GM23338 (cell line): Measurements from ENCODE around the gene AFF3.

Experiments used
- CREB1 ChIP-seq: fragments of 250-450 bp; sonication (Bioruptor Pico); IDR thresholded peaks from 2 replicates; pipeline ENCODE4 v1.5.0; 2020; ENCODE audit warnings: low read depth, mild to moderate bottlenecking, moderate library complexity
- CTCF ChIP-seq, 2 experiments: fragments of 200-600 bp in 1 of 2; sonication (generic) in 1 of 2; conservative IDR thresholded peaks; 2 replicates each; pipeline versions ENCODE4 v1.5.1 to v1.6.1; 2016 to 2017; ENCODE audit warnings: antibody characterized with exemption in 2 of 2, low read depth in 2 of 2, mild to moderate bottlenecking in 2 of 2, moderate library complexity in 1 of 2
- EZH2 ChIP-seq: fragments of 200-600 bp; sonication (generic); IDR thresholded peaks from one replicate; pipeline ENCODE4 v1.8.0; 2017; ENCODE audit warnings: antibody characterized with exemption, mild to moderate bottlenecking, low read depth; ENCODE audit not compliant: unreplicated experiment
- EZH2phosphoT487 ChIP-seq: fragments of 200-600 bp; sonication (generic); IDR thresholded peaks from one replicate; pipeline ENCODE4 v1.8.1; 2018; ENCODE audit warnings: antibody characterized with exemption; ENCODE audit not compliant: unreplicated experiment
- JUNB ChIP-seq: IDR thresholded peaks from one replicate; pipeline ENCODE4 v1.6.1; 2016; ENCODE audit warnings: antibody characterized with exemption; ENCODE audit not compliant: unreplicated experiment
- POLR2AphosphoS5 ChIP-seq: IDR thresholded peaks from 2 replicates; pipeline ENCODE4 v1.6.1; 2016; ENCODE audit warnings: antibody characterized with exemption, low read depth

GRCh38 chr2:100043891-100044255 lies 98.5 kb downstream of the AFF3 start:
- no peak for TF ChIP-seq CTCF (conservative IDR thresholded peaks at IDR 0.05; ENCODE audit: low read depth in 2 of 2)
- TF ChIP-seq POLR2AphosphoS5 = no peak
- no peak for TF ChIP-seq EZH2phosphoT487
- TF ChIP-seq CREB1 = no peak
- TF ChIP-seq EZH2 = no peak
- TF ChIP-seq JUNB = no peak
